GM19324 (cell line): Measurements from ENCODE around the gene OR11A1.
"Not testable (repeated sequence)": the region's sequence is repeated elsewhere in the genome, so short reads cannot be mapped to it uniquely, and the experiment has no call there.

Experiments
- ATAC-seq: cut with Tn5 transposase; IDR thresholded peaks from one replicate; pipeline ENCODE4 v1.9.1; 2021; ENCODE audit warnings: mild to moderate bottlenecking, moderate library complexity; ENCODE audit not compliant: unreplicated experiment, low FRiP score

Gene OR11A1

DNA sequence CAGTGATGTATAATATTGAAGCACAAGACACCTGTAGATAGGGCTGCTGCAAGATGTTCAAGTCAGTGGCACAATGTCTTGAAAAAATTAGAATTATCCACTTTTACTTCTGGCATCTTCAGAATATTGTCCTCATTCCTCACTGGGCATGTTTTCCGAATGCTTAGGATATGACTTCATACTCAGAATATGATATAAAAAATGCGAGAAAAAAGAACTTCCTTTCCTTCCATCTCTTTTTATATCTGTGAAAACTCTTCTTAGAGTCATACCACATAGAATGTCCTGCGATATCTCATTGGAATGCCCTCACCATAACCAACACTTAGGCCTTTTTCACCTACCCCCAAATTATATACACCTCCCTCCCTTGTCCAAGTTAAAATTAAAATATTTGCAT is 26.3 kb upstream of the OR11A1 start:
- no peak for ATAC-seq

DNA sequence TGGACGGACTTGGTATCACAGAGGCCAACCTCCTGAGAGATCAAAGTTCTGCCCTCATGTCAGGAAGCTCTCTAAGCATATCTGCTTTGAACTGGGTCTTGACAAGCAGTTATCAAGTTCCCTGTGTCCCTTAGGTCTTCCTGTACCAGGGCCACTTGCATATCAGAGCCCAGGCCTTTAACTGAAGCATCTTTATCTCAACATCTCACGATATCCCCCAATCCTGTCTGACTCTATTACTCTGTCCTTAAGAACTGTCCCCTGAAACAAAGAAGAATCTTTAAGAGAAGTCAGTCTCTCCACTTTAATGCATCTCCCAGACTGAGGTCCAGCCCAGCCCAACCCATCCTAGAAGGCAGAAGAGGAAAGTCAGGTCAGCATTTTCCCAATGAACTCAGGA is 22.7 kb upstream of the OR11A1 start:
- ATAC-seq = no peak

DNA sequence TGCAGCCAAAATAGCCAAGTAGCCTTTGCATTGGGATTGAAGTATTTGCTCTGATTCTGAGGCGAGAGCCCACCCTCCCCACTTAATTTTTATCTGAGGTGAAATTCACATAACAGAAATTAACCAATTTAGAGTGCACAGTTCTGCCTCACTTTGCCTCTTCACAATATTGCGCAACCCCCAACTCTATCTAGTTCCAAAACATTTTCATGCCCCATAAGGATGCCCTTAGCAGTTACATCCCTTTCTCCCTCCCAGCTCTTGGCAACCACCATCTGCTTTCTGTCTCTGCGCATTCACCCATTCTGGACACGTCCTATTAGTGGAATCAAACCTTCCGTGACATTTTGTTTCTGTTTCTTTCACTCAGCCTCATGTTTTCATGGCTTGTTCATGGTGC is 21.9 kb upstream of the OR11A1 start:
- ATAC-seq = no peak

DNA sequence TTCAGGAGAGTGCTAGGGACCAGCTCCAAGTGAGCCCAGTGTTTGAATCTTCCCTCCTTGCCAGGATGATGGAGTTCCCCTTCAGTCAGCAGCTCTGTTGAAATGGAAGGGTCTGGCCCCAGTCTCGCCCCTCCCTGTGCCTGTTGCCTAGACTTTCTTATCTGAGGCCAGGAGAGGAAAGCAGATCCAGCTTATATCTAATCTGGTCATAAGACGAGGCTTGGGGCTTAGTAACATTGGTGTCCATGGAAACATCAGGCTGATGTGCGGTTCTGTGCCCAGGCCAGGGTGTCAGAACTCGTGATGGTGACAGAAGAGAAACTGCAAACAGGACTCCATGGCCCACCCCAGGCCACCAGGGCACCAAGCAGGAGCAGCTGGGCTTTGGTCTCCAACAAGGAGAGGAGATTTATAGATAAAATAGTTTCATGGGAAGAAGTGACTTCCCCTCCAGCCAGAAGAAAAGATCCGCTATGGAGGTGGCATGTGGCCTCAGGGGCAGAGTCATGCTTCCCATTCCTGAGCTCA is 21.1 kb upstream of the OR11A1 start:
- no peak for ATAC-seq

DNA sequence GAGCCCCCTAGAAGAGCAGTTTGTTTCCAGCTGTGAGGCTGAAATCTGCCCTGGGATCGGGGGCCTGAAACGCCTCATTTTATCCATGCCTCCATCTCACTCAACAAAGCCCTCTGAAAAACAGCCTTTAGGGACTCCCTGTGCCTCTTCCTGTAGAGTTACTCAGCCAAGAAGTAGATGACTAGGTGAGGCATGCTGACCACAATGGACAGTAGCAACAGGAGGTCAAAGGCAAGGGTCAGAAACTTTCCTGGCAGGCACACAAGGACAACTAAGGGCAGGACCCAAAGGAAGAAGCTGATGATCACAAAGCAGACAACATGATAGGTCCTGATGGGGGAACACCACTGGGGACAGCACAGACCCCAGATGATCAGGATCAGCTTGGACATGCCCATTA is 18.1 kb upstream of the OR11A1 start:
- ATAC-seq = no peak

DNA sequence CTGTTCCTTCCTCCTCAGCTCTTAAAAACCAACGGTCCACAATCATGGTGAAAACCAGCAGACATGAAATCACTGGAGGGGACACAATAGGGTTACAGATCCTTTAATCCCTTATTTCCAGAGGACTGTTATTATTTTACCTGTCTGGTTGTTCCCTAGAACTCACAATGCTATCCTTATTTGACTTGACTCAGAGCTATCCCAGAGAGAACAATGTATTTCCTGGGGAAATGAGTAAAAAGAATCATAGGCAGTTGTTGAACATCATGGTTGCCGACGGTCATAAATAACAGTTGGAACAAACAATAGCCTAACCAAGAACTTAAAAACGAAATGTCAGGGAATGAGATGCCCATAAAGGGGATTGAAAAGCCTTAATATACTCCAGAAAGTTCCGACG is 9.4 kb upstream of the OR11A1 start:
- no peak for ATAC-seq

DNA sequence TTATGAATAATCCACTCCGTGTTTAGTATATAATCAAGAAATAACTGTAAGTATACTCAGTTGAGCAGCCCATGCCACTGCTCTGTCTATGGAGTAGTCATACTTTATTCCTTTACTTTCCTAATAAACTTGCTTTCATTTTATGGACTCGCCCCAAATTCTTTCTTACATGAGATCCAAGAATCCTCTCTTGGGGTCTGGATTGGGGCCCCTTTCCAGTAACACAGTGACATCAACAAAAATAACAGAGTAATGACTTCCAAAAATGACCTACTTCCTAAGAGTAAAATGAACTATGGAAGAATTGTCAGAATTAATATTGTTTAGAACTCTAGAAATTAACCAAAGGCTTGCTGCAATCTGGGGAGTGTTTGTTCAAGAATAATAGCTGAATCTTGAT is 8.9 kb upstream of the OR11A1 start:
- ATAC-seq = no peak

DNA sequence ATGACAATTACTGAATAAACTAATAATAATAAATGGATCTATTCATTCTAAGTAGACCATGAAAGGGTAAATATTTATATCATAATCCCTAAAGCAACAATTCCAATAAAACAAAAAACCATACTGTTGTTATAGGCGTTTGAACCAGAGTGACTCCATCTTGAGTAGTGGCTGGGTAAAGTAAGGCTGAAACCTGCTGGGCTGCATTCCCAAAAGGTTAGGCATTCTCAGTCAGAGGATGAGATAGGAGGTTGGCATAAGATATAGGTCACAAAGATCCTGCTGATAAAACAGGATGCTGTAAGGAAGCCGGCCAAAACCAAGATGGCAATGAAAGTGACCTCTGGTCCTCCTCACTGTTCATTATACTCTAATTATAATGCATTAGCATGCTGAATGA is 8.4 kb upstream of the OR11A1 start:
- ATAC-seq = no peak

DNA sequence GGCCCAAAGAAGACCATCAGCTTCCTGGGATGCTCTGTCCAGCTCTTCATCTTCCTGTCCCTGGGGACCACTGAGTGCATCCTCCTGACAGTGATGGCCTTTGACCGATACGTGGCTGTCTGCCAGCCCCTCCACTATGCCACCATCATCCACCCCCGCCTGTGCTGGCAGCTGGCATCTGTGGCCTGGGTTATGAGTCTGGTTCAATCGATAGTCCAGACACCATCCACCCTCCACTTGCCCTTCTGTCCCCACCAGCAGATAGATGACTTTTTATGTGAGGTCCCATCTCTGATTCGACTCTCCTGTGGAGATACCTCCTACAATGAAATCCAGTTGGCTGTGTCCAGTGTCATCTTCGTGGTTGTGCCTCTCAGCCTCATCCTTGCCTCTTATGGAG is 5.2 kb upstream of the OR11A1 start:
- ATAC-seq = no peak

DNA sequence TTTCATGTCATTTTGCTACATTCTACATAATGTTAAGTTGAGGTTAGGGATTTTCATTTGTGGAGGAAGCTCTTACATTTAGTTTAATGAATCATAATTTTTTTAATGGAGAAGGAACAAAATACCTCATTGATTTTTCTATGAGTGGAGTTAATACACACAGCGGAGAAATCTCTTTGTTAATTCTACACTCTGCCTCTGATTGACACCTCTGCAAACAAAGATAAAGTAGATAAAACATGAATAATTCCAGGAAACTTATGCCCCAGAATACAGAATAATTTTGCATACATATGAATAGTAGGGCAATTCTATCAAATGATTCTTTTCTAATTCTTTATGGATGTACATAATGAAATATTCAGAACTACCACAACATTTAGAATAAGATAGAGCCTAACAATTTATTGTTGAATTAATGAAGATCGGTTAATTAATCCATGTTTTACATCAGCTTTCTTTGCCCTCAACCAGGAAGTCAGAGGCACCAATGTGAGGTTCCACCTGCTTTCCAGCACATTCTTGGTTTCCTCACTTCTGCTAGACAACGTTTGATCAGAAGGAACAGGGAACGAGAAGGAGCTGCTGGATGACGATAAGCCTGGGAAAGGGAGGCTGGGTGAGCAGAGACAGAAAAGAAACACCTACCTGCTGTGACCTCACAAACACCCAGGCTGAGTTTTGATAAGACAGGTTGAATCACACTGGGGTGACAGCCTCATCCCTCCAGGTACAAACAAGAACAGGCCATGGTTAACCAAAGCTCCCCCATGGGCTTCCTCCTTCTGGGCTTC is 4.3 kb upstream of the OR11A1 start:
- no peak for ATAC-seq

DNA sequence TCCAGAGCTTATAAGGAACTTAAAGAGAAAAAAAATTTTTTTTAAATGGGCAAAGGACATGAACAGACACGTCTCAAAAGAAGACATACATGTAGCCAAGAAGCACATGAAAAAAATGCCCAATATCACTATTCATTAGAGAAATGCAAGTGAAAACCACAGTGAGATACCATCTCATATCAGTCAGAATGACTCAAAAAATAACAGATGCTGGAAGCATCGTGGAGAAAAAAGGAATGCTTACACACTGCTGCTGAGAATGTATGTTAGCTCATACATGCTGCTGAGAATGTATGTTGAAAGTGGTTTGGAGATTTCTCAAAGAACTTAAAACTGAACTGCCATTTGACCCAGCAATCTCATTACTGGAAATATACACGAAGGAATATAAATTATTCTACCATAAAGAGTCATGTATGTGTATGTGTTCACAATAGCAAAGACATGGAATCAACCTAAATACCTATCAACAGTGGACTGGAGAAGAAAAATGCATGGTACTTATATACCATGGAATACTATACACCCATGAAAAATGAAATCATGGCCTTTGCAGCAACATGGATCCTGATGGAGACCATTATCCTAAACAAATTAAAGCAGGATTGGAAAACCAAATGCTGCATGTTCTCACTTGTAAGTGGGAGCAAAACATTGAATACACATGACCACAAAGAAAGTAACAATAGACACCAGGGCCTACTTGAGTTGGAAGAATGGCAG is 5.2 kb downstream of the OR11A1 start:
- no peak for ATAC-seq

DNA sequence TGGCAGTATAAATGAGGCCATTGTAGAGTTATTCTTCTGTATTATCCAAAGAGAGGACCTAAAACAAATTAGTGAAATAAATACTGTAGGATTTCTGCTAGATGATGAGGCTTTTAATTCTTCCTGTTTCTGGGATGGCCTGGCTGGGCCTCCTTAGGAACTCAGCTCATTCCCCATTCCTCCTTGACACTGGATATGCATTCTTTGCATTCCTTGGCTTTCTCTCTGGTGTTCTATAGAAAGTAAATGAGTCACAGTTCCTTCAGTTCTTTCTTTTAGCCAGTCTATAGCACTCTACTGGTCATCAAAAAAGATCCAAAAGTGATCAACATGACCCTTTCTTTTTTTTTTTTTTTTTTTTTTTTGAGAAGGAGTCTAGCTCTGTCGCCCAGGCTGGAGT is 9.2 kb downstream of the OR11A1 start:
- ATAC-seq = no peak

DNA sequence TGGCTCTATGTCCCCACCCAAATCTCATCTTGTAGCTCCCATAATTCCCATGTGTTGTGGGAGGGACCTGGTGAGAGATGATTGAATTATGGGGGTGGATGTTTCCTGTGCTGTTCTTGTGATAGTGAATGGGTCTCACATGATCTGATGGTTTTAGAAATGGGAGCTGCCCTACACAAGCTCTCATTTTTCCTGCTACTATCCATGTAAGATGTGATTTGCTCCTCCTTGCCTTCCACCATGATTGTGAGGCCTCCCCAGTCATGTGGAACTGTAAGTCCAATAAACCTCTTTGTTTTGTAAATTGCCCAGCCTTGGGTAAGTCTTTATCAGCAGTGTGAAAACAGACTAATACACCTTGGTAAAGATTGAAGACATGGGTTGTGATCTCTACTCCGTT is 12.8 kb downstream of the OR11A1 start:
- not testable (repeated sequence) for ATAC-seq

DNA sequence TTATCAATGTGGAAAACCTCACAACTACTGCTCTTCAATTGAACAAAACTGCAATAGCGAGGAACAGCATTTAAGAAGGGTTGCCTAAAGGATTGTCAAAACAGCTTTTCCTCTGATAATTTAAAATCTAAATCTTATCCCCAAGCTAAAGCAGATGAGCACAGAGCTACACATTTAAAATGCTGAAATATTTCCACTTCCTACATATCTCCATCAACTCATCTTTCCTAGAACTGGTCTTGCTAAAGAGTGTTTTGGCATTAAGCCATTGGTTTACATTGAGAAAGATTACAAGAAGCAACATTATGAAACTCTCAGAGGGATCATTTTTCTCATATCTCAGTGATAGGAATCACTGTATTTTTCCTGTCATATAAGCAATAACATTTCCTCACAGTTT is 14.2 kb downstream of the OR11A1 start:
- no peak for ATAC-seq

DNA sequence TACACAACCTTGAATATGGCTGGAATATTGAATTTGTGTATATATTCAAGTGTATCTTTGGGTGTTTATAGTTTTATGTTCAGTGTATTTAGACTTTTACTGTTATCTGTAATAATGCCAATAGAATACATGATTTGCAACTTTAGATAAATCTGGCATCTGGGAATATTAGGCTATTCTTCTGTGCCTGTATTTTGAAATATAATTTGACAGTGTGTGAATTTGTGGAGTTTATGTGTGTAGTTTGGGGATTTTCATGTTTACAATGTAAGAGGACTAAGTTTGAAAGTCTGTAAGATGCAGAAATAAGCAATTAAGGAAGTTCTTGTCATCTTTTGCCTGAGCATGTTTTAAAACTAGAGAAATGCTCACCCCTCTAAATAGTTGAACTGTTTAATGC is 17.9 kb downstream of the OR11A1 start, which contains the start of gene OR10C1:
Gene OR10C1, plus strand, starts transcription at position 301 of the 400 bp plus-strand sequence. CDS start 710 bp downstream, outside the sequence.
- no peak for ATAC-seq

DNA sequence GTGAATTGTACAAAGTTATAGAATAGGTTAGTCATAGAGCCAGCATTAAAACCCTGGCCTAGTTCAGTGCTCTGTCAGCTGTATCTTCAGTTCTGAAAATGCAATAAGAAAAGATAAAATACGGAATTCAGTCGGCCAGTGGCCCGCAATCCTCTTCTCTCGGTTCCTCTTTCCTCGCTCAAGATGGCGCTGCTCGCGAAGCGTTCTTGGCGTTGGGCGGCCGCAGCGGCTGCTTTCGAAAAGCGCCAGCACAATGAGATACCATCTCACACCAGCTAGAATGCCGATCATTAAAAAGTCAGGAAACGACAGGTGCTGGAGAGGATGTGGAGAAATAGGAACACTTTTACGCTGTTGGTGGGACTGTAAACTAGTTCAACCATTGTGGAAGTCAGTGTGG is 20.1 kb downstream of the OR11A1 start:
- not testable (repeated sequence) for ATAC-seq

DNA sequence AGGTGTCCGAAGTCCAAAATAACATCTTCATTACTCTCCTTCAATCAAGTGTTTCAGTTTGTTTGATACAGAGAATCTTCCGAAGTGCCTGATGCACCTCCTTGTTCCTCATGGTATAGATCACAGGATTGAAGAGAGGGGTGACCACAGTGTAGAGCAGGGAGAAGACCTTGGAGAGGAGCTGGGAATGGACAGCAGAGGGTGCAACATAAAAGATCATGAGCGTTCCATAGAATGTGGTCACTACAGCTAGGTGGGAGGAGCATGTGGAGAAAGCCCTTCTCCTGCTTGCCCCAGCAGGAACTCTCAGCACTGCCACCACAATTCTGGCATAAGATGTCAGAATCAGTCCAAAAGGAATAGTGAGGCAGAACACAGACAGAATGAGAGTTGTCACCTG is 30.2 kb downstream of the OR11A1 start:
- no peak for ATAC-seq

DNA sequence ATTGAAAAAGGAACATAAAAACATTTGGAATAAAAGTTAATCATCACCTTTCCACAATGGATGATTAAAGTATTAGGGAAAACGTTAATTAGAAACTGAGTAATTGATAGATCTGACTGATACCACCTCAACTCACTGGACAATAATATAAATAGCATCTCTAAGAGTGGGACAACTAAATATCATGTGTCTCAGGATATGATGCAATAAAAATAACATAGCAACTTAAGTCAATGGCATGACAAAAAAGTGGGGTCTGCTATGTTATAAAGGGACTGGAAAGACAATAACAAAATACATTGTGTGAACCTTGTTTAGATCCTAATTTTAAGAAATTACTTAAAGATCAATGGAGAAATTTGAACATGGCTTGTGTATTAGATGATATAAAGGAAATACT is 31.8 kb downstream of the OR11A1 start:
- no peak for ATAC-seq

DNA sequence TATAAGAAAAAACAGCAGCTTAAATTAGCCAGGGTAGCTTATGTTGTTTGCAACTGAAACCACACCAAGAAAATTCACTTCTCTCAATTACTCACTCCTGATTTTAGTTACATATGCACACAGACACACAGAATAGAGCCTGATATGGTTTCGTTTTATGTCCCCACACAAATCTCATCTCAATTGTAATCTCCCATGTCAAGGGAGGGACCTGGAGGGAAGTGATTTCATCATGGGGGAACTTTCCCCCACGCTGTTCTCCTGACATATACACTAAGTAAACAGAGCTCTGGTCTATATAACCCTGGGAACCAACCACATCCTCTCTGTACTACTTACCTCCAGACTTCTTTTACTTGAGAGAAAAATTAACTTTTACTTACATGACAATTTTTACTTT is 32.3 kb downstream of the OR11A1 start:
- ATAC-seq = no peak

DNA sequence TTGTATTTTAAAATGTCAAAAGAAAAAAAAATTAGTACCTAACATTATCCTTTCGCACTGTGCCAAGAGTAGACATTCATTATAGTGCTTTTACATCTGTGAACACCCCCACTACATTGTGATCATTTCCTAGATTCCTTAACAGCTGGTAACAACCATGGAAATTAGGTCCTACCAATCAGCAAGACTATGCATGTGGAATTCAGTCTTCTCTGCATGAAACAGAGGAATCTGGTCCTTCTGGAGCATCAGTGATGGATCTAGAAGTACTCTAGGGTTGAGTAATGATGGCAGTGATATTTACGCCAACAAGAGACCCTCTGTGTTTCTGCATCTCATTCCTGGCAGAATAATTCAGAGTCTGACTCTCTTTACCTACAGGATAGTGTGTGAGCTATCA is 32.7 kb downstream of the OR11A1 start:
- ATAC-seq = no peak

DNA sequence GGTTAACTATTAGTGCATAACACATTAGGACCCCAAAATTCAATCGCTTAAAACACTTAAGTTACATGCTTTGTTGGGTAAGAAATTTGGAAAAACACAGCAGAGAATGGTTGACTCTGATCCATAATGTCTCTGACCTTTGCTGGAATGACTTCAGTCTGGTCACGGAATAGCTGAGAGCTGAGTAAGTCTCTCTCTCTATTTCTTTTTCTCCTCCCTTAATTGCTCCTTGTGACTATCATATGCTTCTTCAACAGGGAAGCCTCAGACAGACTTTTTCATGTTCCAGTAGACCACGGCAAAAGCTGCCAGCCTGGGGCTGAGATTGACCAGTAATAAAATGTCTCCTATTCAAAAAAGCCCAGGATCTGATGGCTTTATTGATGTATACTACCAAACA is 37.4 kb downstream of the OR11A1 start:
- ATAC-seq = no peak

DNA sequence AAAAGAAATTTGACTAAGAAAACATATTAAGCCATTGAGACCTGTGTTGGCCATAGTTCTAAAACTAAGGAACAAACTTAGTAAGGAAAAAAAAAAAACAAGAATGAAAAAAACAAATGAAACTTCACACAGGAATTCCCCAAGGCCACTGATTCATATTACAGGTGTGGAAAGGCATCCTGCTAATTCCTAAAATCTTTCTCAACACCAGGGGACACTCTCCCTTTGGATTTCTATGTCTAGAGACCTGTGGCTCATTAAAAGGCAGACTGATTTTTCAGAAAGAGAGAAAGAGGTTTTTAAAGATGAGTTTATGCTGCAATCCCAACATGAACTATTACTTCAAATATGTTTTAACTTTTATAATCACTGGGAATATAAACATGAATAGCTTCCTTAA is 42.3 kb downstream of the OR11A1 start, which contains the start of gene OR12D1:
Gene OR12D1, plus strand, starts transcription at position 341 of the 400 bp plus-strand sequence.
- ATAC-seq = no peak
